Occipital lobe (tissue), 2 donors: Measurements from ENCODE around the gene AFF2. TPM values are rescaled to one million over a fixed set of nuclear protein-coding genes. Genes with fewer than 3 reads are reported as not detected.

Experiments used
- DNase-seq: peaks from one replicate; lab custom pipeline; 2025; lab: John Stamatoyannopoulos, UW
- total RNA-seq: library from RNA; depleted of rRNA; stranded (reverse); fragments of >200 nt; gene quantifications from one replicate; pipeline ENCODE4 v1.2.3, GENCODE V29; 2014

Gene AFF2
- total RNA-seq, 1 donor from 2014 or later: 343 TPM

DNA sequence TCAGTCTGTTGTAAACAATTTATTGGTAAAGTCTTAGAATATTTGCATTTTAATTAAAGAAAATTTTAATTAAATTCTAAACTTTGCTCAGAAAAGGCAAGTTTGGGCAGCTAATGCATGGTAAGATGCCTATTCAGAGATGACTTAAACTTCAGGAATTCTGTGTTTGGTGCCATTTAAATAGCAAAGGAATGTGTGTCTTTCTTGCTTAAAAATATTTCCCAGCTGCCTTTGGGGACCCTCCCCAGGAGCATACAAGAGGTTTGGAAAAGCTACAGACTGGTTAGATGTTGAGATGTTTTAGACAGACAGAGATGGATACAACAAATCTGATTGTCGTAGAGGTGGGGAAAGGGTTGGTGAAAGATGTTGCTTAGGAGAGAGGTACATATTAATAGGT, 36.5 kb downstream of the AFF2 start:
- DNase-seq: no peak

DNA sequence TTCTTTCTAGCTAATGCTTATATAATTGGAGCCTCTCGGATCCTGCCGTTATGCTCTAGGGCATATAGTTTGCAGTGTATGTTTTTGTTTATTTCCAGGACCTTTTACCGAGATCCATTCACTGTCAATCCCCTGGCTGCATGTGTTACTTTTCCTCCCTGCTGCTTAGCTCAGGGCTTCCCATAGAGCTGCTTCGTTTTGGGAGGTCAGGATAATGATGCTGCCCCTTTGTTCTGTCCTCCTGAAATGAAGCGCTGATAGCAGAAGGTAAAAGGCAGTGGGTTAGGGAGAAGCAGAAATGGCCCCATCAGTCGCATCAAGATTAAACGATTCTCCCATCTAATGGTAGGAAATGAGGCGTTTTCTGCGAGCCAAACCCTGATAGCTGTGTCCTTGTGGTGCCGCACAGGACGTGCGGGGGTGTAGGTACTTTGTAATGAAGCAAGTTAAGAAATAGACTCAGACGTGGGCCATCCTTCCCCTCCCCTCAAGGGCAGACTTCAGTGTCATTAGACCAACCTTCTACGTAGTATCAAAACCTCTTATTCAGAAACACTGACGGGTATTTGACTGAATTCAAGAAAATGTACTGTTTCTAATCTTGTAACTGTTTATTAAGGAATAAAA, 37.3 kb downstream of the AFF2 start:
- DNase-seq: no peak

DNA sequence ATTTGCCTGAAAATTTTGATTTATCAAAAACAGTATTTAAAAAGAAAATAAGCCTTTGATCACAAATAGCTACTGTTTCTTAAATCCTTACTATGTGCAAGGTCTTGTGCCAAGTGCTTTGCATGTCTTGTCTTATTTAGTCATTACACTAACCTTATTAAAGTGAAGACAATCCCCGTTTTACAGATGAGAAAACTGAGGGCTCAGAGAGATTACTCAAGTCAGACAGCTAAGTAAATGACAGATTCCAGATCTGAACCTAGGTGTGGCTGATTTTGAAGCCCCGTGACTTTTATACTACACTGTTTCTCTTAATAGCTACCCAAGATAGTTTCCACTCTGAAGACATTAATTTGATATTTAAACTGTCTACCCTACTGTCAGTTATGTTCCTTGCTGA, 38.2 kb downstream of the AFF2 start:
- DNase-seq: no peak

DNA sequence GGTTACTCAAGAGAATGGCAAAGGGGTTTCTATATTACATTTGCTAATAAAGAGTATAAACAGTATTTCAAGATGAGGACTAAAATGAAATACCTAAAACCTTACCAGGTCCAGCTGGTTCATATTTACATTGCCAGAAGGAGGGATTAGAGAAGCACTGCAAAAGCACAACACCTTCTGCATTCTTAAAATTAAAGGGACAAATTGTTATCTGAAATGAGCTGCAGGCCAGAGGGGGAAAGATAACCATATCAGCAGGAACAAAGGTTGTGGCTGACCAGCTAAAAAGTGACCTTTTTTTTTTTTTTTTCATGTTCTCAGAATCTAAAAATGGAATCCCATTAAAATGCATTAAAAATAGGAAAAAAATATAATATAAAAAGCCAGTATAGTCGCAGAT, 39.7 kb downstream of the AFF2 start:
- no peak for DNase-seq

DNA sequence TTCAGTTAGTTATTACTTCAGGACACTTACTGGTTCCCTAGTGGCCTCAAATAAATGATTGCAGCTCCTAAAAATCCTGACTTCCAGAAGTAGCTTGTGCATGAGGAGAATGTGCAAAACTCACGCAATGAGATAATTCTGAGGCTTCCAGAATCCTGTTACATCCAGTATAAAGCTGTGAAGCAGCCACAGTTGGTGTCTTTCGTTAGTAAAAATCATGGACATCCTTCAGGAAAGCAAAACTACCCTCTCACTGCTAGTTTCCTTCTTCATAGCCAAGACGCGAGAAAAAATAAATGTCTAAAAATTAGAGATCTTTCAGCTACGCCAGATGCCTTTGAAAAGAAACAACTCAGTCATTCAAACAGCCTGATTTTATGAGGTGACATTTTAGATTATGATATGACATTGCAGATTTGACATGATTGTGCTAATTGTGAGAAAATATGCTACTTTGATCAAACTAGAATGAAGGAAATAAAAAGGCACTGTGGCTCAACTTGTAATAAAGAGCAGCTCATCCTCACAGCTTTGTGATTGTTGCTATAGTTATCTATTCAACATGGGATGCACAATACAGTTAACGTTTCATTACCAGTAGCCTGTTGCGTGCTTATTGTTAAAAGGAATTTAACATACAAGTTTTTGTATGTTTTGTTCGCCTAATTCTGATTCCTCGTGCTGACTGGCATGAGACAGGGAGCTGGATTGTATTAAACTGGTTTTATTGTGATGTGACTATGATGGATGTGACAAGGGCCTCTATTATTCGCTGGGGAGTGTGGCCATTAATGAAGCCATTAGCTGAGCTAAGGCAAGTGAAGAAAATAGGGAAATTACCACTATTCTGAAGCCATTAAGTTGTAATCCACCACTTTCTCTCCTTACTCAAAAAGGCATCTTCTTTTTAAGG, 40.5 kb downstream of the AFF2 start:
- no peak for DNase-seq

DNA sequence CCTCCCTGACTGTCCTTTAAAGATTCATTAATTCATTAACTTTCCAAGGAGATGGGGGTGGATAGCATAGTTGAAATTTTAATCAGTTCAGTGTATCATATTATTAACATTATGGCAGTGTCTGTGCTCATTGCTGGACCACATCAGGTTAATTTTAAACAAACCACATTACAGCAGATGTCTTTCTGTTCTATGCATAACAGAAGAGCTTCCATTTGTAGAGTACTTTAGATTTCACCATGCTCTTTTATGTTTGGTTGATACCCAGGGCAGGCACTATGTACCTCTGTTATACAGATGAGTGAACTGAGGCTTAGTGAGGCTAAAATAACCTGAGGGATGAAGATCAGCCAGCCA, 41.1 kb downstream of the AFF2 start:
- DNase-seq: no peak

DNA sequence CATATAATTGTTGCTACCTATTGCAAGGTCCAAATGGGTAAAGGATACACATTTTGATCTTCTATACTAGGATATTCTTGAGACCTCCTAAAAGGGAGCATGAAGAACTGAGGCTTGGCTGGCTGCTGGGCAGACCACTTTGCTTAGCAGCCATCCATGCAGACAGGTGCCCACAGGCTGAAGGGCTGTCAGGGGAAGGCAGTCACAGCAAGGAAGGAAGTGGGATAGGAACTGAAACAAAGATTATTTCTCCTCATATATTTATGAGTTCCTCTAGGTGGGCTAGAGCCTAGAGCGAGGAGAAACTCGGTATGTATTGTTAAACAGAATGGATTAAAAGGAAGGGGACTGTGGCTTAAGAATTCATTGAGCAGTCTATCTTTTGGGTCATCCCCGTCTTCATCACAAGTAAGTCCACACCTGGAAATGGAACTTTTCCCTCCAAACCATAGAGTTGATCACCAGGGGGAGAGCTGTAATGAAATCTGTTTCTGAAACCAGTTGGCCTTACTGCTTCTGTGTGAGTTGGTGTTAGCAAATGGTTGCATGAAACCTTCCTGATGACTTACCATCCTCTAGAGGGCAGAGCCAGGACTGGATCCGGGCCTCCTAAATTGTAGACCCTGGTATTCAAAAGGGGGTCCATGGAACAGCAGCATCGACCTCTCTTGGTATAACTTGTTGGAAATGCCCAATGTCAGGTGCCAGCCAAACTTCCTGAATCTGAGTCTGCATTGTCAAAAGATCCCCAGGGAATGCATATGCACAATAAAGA, 42.3 kb downstream of the AFF2 start:
- DNase-seq: no peak

DNA sequence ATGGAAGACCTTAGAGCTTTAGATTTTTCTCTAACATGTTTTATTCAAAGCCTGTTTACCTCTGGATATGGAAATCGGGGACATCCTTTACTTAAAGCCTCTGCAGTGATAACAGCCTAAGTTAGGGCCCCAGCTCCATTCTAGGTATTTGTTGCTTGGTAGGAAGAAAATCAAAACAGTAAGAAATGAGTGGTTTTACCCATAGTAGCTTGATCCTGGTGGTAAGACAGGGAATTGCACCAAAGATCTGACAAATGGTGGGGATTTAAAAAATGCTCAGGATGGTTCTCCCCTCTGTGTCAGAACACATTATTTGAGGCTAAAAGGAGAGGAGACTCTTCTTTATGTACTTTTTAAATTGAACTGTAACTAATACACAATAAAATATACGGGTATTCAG, 52.4 kb downstream of the AFF2 start:
- no peak for DNase-seq

DNA sequence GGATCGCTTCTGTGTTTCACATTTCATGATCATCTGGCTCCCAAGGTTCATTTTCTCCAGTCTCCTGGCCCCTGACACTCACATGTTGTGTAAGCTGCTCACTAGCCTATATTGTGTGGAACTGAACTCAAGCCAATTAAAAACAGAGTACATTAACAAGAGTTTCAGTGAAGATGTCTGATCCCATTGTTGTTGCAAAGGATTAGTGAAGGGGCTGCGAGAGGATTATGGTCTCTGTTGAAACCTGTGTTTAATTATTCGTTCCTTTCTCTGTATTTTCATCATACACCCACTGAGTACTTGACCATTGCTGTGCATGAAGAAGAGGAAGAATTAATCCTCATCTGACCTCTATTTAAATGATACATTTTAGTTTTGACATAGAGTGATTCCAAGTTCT, 54.7 kb downstream of the AFF2 start:
- DNase-seq: no peak

DNA sequence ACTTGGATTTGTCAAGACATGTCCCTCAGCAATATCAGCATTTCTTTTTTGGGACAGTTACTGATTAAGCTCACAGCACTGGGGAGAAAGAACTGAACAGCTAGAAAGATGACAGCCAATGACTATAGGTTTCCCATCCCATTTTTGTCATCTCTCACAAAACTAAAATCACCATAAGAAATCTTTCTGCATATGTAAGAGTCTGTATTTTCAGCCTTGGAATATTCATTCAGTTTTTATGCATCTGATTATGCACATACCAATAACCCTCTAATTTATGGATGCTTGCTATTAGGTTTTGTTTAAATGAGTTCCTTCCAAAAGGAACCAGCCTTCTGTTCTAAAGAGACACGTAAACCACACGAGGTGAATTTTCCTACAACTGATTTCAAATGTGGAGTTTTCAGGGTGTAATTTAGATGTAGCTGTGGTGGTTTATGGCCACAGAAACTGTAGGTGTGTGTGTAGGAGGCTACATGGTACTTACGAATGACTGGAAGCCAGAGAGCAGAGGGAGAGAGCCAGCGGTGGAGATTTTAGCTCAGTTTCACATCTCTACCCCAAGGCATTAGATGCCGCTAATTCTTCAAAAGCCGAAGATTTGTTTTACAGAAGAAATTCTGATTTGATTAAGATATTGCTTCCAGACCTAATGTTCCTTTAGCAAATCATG, 55.3 kb downstream of the AFF2 start:
- DNase-seq: no peak

DNA sequence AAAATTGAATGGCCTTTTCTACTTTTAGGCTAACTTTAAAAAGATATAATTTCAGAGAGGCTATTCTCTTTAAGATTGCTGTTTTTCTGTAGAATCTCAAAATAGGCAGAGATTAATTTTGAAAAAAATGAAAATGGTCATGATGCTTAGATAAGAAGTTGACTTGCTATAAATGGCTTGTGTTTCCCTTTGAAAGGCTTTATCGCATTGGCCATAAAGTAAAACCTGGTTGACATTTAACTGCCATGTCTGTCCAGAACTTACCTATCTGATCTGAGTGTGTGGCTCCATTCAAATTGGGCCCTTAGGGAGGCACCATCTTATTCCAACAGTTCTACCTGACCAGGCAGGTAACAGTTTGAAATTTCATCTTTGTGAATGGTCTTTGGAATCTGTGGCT, 56.1 kb downstream of the AFF2 start:
- DNase-seq: no peak

DNA sequence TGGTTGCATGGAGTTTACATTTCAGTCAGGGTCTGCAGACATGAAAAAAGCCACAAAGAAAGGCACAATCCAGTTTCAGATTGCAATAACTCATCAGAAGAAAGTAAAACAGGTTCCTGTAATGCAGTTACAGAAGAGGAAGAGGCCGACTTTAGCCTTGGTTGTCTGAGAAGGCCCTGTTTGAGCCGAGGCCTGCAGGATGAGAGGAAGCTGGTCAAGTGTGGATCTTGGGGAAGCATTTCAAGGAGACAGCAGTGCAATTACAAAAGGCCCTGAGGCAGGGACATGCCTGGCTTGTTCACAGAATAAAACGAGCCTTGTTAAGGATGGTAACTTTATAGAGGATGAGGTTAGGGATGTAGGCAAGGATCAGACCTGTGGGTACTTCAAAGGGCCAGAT, 62.4 kb downstream of the AFF2 start:
- no peak for DNase-seq

DNA sequence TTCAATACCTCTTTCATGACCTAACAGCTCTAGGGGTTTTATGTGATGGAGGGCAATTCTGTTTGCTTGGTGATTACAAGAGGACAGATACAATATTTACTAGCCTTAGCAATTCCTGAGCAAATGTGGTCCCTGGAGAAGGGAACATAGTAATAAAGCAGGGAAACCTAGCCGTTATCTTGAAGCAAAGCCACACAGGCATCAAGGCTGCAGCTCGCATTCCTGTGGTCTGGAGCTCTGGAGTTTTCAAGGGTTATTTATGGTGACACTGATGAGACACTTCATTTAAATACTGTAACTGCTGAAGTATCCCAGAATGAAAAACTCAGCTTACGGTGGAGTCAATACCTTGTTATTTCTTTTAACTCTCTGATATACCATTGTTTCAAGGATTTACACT, 66.8 kb downstream of the AFF2 start:
- DNase-seq: no peak

DNA sequence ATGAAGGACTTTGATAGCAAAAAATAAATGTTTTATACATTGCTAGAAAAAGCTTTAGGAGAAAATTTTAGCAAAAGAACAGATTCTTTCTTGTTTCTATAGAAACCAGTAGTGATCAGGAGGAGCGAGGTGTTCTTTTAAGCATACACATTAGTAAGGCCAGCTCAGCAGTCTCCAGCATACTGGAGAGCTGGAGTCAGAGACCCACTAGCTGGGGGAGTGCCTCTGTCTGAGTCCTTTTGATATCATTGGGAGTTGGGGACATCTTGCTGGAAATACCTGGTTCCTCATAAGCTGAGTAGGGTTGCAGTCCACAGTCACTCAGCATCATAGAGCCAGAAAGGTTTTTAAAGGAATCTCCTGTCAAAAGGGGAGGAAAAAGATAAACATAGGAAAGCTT, 67.4 kb downstream of the AFF2 start:
- DNase-seq: no peak

DNA sequence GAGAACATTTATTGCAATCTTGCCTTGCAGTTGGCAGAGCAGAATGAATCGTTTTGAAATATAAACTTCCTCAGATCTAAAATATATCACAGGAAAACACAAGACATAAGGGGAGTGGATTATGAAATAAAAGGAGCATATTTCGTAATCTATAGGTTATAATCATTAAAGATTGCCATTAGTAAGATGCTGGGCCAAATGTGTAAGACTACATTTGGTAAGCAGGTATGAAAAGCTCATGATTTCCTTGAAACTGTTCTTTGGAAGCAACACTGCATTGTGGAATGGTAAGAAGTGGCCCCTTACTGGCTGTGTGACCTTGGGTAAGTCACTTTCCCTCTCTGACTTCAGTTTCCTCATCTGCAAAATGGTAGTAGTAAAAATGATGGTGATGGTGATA, 68.3 kb downstream of the AFF2 start:
- no peak for DNase-seq

DNA sequence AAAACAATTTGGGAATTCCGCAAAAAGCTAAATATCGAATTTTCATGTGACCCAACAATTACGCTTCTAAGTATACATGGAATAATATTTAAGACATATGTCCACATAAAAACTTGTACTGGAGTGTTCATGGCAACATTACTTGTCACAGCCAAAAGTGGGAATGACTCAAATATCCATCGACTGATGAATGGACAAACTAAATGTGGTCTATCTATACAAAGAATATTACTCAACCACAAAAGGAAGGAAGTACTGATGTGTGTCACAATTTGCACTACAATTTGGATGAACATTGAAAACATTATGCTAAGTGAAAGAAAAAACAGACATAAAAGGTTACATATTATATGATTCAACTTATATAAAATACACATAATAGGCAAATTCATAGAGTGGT, 71.9 kb downstream of the AFF2 start:
- DNase-seq: no peak

DNA sequence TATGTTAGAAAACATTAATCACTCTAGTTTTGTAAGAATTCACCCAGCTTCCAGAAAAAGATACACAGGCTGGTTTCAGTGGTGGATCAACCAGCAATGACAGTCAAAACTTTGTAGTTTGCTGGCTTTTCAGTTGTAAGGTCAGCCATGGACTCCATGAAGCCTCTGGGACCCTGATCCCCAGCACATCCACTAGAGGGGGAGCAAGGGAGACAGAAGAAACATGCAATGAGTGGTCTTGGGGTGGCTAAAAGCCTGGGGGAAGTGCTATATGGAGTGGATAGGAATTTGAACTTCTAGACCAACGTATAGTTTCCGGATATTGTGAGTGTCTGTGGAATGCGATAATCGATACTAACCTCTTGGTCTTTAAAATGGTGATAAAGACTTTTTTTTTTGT, 72.7 kb downstream of the AFF2 start:
- no peak for DNase-seq

DNA sequence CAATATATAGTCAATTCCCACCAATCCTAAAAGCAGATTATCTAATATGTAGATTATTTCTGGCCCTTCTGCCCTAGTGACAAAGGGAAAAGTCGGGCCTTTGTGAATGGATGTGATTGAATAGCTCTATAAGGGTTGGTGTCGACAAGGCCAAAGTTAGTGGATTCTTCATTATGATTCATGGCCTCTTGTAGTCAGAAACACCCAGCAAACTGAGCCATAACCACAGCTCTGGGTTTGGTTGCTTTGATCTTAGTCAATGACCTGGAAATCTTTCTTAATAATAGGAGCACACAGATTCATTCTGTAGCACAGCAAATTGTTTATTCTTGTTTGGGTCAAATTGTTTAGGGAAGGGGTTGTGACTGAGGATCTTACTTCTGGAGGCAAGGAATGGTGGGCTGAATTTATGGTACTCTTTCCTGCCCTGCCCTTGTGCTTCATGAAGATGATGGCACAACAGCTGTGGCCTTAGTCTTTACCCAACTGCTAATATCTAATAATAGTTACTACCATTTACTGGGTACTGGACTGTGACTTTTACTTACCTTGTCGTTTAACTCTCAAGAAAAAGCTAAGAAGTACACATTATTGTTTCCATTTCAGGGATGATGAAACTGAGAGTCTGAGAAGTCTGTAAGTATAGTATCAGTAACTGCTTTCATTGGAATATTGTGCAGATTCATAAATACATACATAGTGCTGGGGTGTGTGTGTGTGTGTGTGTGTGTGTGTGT, 74.0 kb downstream of the AFF2 start:
- no peak for DNase-seq

DNA sequence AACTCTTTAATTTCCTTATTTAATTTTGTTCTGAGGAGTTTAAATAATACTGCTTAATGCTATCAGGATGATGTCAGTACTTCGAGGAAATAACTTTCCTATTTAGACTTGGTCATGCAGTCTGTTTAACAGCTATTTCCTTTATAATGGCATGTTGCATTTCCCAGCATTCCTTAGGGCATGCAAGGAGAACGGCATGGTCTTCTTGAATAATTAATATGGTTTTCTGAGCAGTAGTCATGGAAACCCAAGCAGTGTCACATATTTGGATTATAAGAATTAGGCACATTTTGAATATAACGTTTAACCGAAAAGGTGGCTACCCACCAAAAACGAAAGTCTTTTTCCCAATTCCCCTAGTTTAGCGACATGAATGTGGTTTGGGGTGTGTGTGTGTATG, 76.0 kb downstream of the AFF2 start:
- DNase-seq: no peak

DNA sequence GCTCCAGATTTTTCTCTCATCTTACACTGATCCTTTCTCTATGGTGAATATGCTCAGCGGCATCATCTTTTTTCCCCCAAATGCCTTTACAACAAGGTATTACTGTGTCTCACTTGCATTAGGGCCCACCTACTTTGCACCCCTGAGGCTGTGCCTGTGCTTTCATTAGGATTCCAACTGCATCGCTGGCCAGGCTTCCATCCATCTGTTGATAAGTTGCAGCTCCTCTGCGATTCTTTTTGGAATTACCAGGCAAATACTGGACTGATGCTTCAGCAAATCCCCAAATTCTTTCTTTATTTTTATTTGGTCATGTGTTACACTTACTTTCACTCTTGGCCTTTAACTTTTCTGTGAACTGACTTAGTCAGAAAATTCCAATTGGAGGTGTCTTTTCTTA, 77.3 kb downstream of the AFF2 start:
- DNase-seq: no peak

DNA sequence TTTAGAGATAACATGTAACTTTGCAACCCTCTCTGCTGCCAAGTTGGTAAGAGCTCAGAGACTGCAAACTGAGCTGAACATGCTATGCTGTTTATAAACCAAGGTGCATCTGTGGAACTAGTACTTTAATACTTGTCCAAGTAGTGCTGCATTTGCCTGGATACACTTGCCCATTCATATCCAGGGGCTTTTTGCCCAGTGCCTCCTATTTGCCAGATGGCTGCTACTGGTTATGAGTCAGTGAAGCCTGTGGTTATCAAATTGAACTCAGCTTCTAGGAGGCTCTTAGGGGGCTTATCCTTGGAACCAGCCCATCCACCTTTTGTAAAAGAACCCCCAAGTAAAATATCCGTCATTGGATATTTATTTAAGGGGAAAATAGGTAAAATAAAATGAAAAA, 79.6 kb downstream of the AFF2 start:
- DNase-seq: no peak
